Measurements from ENCODE around the gene ALOX15B. TPM values are rescaled to one million over a fixed set of nuclear protein-coding genes. Genes with fewer than 3 reads are reported as not detected.

ALOX15B gene
- polyA plus RNA-seq, 1 of the 3 experiments (the other 2 are of a cell fraction): not detected

DNA sequence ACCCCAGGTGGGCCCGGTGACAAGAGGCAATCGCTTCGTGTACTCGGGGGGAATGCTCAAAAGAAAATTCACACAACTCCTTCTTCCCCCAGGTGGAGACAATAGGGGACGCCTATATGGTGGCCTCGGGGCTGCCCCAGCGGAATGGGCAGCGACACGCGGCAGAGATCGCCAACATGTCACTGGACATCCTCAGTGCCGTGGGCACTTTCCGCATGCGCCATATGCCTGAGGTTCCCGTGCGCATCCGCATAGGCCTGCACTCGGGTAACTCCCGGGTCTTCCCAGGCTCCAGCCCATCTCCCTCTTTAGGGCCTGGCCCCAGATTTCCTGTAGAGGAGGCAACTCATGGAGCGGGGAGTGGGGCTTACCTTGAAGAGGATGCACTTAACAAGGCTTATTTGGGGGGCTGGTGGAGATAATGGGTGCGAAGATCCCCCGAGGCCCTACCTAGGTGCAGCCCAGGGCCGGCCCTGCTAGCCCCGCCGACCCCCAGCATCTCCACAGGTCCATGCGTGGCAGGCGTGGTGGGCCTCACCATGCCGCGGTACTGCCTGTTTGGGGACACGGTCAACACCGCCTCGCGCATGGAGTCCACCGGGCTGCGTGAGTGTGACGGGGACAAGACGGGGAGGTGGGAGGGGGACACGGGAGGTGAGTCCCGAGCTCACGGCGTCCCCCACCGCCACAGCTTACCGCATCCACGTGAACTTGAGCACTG lies 23.5 kb upstream of the ALOX15B start:
- H3K9me2 ChIP-seq: no peaks in the 10 kb centered on the region
- peaks cover 0 to 15% of the 10 kb centered on the region in 2 experiments; a peak in 1 of 4 replicates for H3K4me1 ChIP-seq (ENCODE audit: control insufficient read depth in 1 of 2, insufficient read depth in 2 of 2, low read depth in 1 of 2, low read length in 1 of 2)
- POLR2A ChIA-PET: no interaction called here
- no peak overlapping the region for H2AFZ ChIP-seq (ENCODE audit: low read depth)
- no peaks in the 10 kb centered on the region for H3K79me2 ChIP-seq (ENCODE audit: insufficient read depth)
- H3K36me3 ChIP-seq (replicated peaks in 1 of 2; ENCODE audit: control insufficient read depth in 1 of 2, insufficient read depth in 2 of 2, low read length in 1 of 2): no peaks in the 10 kb centered on the region
- 92% methylated on average over 40 of the region's 44 CpGs for WGBS (ENCODE audit: low lambda C conversion rate)
- H3K27me3 ChIP-seq (ENCODE audit: insufficient read depth): no peaks in the 10 kb centered on the region
- no peaks in the 10 kb centered on the region for H3K9me3 ChIP-seq
- H3K4me2 ChIP-seq: no peak overlapping the region
- no peak for TF ChIP-seq TCF12 (IDR thresholded peaks at IDR 0.05)
- TF ChIP-seq, protein P1, sequence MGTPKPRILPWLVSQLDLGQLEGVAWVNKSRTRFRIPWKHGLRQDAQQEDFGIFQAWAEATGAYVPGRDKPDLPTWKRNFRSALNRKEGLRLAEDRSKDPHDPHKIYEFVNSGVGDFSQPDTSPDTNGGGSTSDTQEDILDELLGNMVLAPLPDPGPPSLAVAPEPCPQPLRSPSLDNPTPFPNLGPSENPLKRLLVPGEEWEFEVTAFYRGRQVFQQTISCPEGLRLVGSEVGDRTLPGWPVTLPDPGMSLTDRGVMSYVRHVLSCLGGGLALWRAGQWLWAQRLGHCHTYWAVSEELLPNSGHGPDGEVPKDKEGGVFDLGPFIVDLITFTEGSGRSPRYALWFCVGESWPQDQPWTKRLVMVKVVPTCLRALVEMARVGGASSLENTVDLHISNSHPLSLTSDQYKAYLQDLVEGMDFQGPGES (IDR thresholded peaks at IDR 0.05; ENCODE audit: low read depth, low read length): no peak
- no peak for TF ChIP-seq NRF1 (IDR thresholded peaks at IDR 0.05; ENCODE audit: low read depth, low read length)
- no peak for TF ChIP-seq USF1 (IDR thresholded peaks at IDR 0.05; ENCODE audit: borderline replicate concordance, low read depth)
- no peak for TF ChIP-seq ZBTB33 (IDR thresholded peaks at IDR 0.05; ENCODE audit: borderline replicate concordance, low read depth)
- TF ChIP-seq RFX5 (IDR thresholded peaks at IDR 0.05; ENCODE audit: low read length): no peak
- no peak for TF ChIP-seq SIN3A (IDR thresholded peaks at IDR 0.05; ENCODE audit: borderline replicate concordance, low read depth, low read length)
- TF ChIP-seq RAD21 (IDR thresholded peaks at IDR 0.05; ENCODE audit: low read length): no peak
- TF ChIP-seq, protein P2, sequence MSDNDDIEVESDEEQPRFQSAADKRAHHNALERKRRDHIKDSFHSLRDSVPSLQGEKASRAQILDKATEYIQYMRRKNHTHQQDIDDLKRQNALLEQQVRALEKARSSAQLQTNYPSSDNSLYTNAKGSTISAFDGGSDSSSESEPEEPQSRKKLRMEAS (IDR thresholded peaks at IDR 0.05; ENCODE audit: low read depth): no peak
- no peak for TF ChIP-seq FOXM1 (IDR thresholded peaks at IDR 0.05; ENCODE audit: low read depth)
- no peak for TF ChIP-seq SMC3 (IDR thresholded peaks at IDR 0.05; ENCODE audit: low read depth, low read length)
- no peak for TF ChIP-seq CHD2 (IDR thresholded peaks at IDR 0.05; ENCODE audit: low read length, partially characterized antibody)
- TF ChIP-seq ELF1 (IDR thresholded peaks at IDR 0.05): no peak
- TF ChIP-seq TAF1 (IDR thresholded peaks at IDR 0.05; ENCODE audit: borderline replicate concordance, low read depth, low read length): no peak
- no peak for TF ChIP-seq USF2 (IDR thresholded peaks at IDR 0.05; ENCODE audit: borderline replicate concordance, low read depth, low read length)
- no peak for TF ChIP-seq TEAD4 (IDR thresholded peaks at IDR 0.05; ENCODE audit: borderline replicate concordance, insufficient read depth)
- no peak for TF ChIP-seq MEF2A (IDR thresholded peaks at IDR 0.05; ENCODE audit: borderline replicate concordance, low read depth)
- TF ChIP-seq JUND (IDR thresholded peaks at IDR 0.05): no peak
- no peak for TF ChIP-seq EZH2phosphoT487 (IDR thresholded peaks at IDR 0.05; ENCODE audit: borderline replicate concordance, low read depth)
- H4K20me1 ChIP-seq (ENCODE audit: insufficient read depth): no peaks in the 10 kb centered on the region
- no peak overlapping the region for H3K9ac ChIP-seq
- no peak overlapping the region for H3K27ac ChIP-seq (ENCODE audit: low read depth in 2 of 2, low read length in 1 of 2)
- no peak for DNase-seq
- peak overlapping the region in 1 of 2 experiments; percentile 45; a peak in 2 of 4 replicates for H3K4me3 ChIP-seq (ENCODE audit: low read depth in 2 of 2, low read length in 1 of 2)
- no peaks in the 10 kb centered on the region for H3F3A ChIP-seq (replicated peaks; ENCODE audit: insufficient read depth)
- CTCF ChIA-PET: interaction anchor here (0.6 to 14.8 kb wide), 15 partner anchors 9 to 182 kb away, joined by 3 to 228 read pairs (median 19); partner anchors contain the start of genes ALOX15B and RNF227
